Astrocyte (in vitro differentiated cells and primary cell): Measurements from ENCODE around the gene OMD. TPM values are rescaled to one million over a fixed set of nuclear protein-coding genes. Genes with fewer than 3 reads are reported as not detected.

Experiments
- DNase-seq: peaks from one replicate; pipeline ENCODE4 v3.0.0-alpha.2; 2010; ENCODE audit warnings: low read depth
- FAIRE-seq: peaks from 2 replicates; lab custom pipeline; 2011; peaks lifted over from hg19 to GRCh38; lab: Jason Lieb, UNC
- H2AFZ ChIP-seq: 2 replicates; pipeline ENCODE4 v1.6.0; 2012; ENCODE audit warnings: low read depth, low read length, inconsistent platforms
- H3K27ac ChIP-seq: 2 replicates; pipeline ENCODE4 v1.5.1; 2011; ENCODE audit warnings: low read depth, low read length, inconsistent platforms
- H3K27me3 ChIP-seq: 2 replicates; pipeline ENCODE4 v1.6.0; 2011; ENCODE audit warnings: low read length, inconsistent platforms; ENCODE audit not compliant: insufficient read depth
- H3K36me3 ChIP-seq: 2 replicates; pipeline ENCODE4 v1.5.1; 2011; ENCODE audit warnings: low read length, inconsistent platforms; ENCODE audit not compliant: insufficient read depth
- H3K4me1 ChIP-seq: 2 replicates; pipeline ENCODE4 v1.5.1; 2011; ENCODE audit warnings: low read length, inconsistent platforms; ENCODE audit not compliant: insufficient read depth
- H3K4me2 ChIP-seq: 2 replicates; pipeline ENCODE4 v1.6.0; 2012; ENCODE audit warnings: low read length, inconsistent platforms
- H3K4me3 ChIP-seq: 2 replicates; pipeline ENCODE4 v1.5.1; 2011; ENCODE audit warnings: low read depth, mild to moderate bottlenecking, low read length, inconsistent platforms; ENCODE audit not compliant: insufficient read depth
- H3K79me2 ChIP-seq: 2 replicates; pipeline ENCODE4 v1.6.0; 2012; ENCODE audit warnings: mild to moderate bottlenecking, low read length, inconsistent platforms; ENCODE audit not compliant: insufficient read depth
- H3K9ac ChIP-seq: 2 replicates; pipeline ENCODE4 v1.6.0; 2012; ENCODE audit warnings: mild to moderate bottlenecking, low read length, inconsistent platforms
- H3K9me3 ChIP-seq: 2 replicates; pipeline ENCODE4 v1.5.1; 2012; ENCODE audit warnings: low read depth, mild to moderate bottlenecking, low read length, inconsistent platforms; ENCODE audit not compliant: insufficient read depth
- H4K20me1 ChIP-seq: 2 replicates; pipeline ENCODE4 v1.6.0; 2012; ENCODE audit warnings: low read length, inconsistent platforms; ENCODE audit not compliant: insufficient read depth
- H3K27ac Mint-ChIP-seq: one replicate; pipeline ENCODE4 v1.8.0; 2021; ENCODE audit warnings: mild to moderate bottlenecking, mixed read lengths; ENCODE audit not compliant: unreplicated experiment
- H3K27me3 Mint-ChIP-seq: one replicate; pipeline ENCODE4 v1.8.0; 2021; ENCODE audit warnings: low read depth, mixed read lengths; ENCODE audit not compliant: unreplicated experiment
- H3K36me3 Mint-ChIP-seq: one replicate; pipeline ENCODE4 v1.8.0; 2021; ENCODE audit warnings: low read depth, mixed read lengths; ENCODE audit not compliant: unreplicated experiment
- H3K4me1 Mint-ChIP-seq: one replicate; pipeline ENCODE4 v1.8.0; 2021; ENCODE audit warnings: low read depth, mixed read lengths; ENCODE audit not compliant: unreplicated experiment
- H3K4me3 Mint-ChIP-seq: one replicate; pipeline ENCODE4 v1.8.0; 2021; ENCODE audit warnings: mild to moderate bottlenecking, moderate library complexity, mixed read lengths; ENCODE audit not compliant: unreplicated experiment
- H3K9me3 Mint-ChIP-seq: one replicate; pipeline ENCODE4 v1.8.0; 2021; ENCODE audit warnings: mild to moderate bottlenecking, mixed read lengths; ENCODE audit not compliant: unreplicated experiment
- CTCF ChIP-seq: IDR thresholded peaks from 2 replicates; pipeline ENCODE4 v1.5.1; 2011; ENCODE audit warnings: low read depth, mild to moderate bottlenecking, inconsistent platforms, low read length, moderate library complexity; ENCODE audit not compliant: insufficient read depth
- EZH2 ChIP-seq: IDR thresholded peaks from 2 replicates; pipeline ENCODE4 v1.6.1; 2012; ENCODE audit warnings: mild to moderate bottlenecking, low read length, inconsistent platforms; ENCODE audit not compliant: insufficient read depth
- total RNA-seq: library from RNA; stranded (reverse); gene quantifications from 2 replicates; pipeline ENCODE4 v1.2.1, GENCODE V29; 2021

OMD gene
- total RNA-seq, 1 donor from 2014 or later, result not detected

GRCh38 chr9:92425474-92425873 lies 1.2 kb upstream of the OMD start:
- DNase-seq, result peak; percentile 57
- Mint-ChIP-seq H3K9me3 (no peaks in the 10 kb centered on the region), H3K27me3 (no peaks in the 10 kb centered on the region), H3K36me3 (no peaks in the 10 kb centered on the region), H3K4me3 (no peak overlapping the region), H3K27ac (no peak overlapping the region), H3K4me1 (peaks cover 2% of the 10 kb centered on the region)
- no peaks in the 10 kb centered on the region for H3K27me3 ChIP-seq
- no peaks in the 10 kb centered on the region for H3K79me2 ChIP-seq
- no peaks in the 10 kb centered on the region for H3K4me1 ChIP-seq
- H4K20me1 ChIP-seq, result no peaks in the 10 kb centered on the region
- FAIRE-seq, result peak; percentile 34
- no peak overlapping the region for H3K9ac ChIP-seq
- H3K36me3 ChIP-seq, result no peaks in the 10 kb centered on the region
- no peak overlapping the region for H3K27ac ChIP-seq
- H3K9me3 ChIP-seq, result no peaks in the 10 kb centered on the region
- TF ChIP-seq EZH2 (no peak), CTCF (no peak)
- H2AFZ ChIP-seq, result no peak overlapping the region
- H3K4me2 ChIP-seq, result no peak overlapping the region
- H3K4me3 ChIP-seq, result no peak overlapping the region

- peaks cover 2% of the 10 kb centered on the region for H3K4me1 Mint-ChIP-seq
- Histone ChIP-seq H3K4me3 (no peak overlapping the region), H3K4me2 (no peak overlapping the region), H3K27ac (no peak overlapping the region), H3K36me3 (no peaks in the 10 kb centered on the region), H4K20me1 (no peaks in the 10 kb centered on the region), H3K9me3 (no peaks in the 10 kb centered on the region), H3K9ac (no peak overlapping the region), H3K4me1 (no peaks in the 10 kb centered on the region), H3K27me3 (no peaks in the 10 kb centered on the region), H2AFZ (no peak overlapping the region), H3K79me2 (no peaks in the 10 kb centered on the region)
- no peak overlapping the region for H3K4me3 Mint-ChIP-seq
- no peaks in the 10 kb centered on the region for H3K36me3 Mint-ChIP-seq
- peaks cover 2% of the 10 kb centered on the region for H3K9me3 Mint-ChIP-seq
- H3K27me3 Mint-ChIP-seq, result no peaks in the 10 kb centered on the region
- no peak for TF ChIP-seq EZH2
- TF ChIP-seq CTCF, result no peak
- no peak for FAIRE-seq
- no peak overlapping the region for H3K27ac Mint-ChIP-seq
- no peak for DNase-seq
Observed at GRCh38 chr9:92423612-92424011, 659 bp downstream of the OMD start.

GRCh38 chr9:92422611-92423338 lies 1.5 kb downstream of the OMD start:
- Mint-ChIP-seq H3K4me1 (peaks cover 2% of the 10 kb centered on the region), H3K4me3 (no peak overlapping the region), H3K27me3 (no peaks in the 10 kb centered on the region), H3K36me3 (no peaks in the 10 kb centered on the region), H3K27ac (no peak overlapping the region), H3K9me3 (peaks cover 2% of the 10 kb centered on the region)
- Histone ChIP-seq H3K36me3 (no peaks in the 10 kb centered on the region), H3K4me3 (no peak overlapping the region), H3K4me1 (no peaks in the 10 kb centered on the region), H3K27me3 (no peaks in the 10 kb centered on the region), H3K9ac (no peak overlapping the region), H4K20me1 (no peaks in the 10 kb centered on the region), H3K79me2 (no peaks in the 10 kb centered on the region), H3K27ac (no peak overlapping the region), H2AFZ (no peak overlapping the region), H3K4me2 (no peak overlapping the region), H3K9me3 (no peaks in the 10 kb centered on the region)
- TF ChIP-seq EZH2 (no peak), CTCF (no peak)
- no peak for DNase-seq
- no peak for FAIRE-seq
